ENCODE data around the gene PIEZO2. TPM values are rescaled to one million over a fixed set of nuclear protein-coding genes. Genes with fewer than 3 reads are reported as not detected.

The PIEZO2 gene
- total and polyA plus RNA-seq, 2 experiments from 2014 or later, result 24.5 to 70.8 TPM

DNA sequence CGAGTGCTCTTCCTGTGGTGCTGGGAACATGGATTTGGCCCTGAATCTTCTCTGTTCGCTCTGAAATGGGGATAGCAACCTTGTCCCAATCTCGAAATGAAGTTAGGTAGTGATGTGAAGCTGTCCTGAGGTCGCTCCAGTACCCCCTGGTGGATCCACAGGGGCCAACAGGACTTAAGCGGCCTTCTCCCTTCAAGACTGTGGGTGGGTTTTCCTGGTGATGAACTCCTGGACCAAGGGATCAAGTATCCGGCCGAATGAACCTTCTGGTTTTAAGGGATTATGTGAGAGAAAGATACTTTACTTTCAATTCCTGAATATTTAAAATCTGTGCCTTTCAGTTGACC is 467.0 kb downstream of the PIEZO2 start:
- no peaks in the 10 kb centered on the region for H3K79me2 ChIP-seq
- H3K27ac ChIP-seq, result no peak overlapping the region
- H2AFZ ChIP-seq, result no peak overlapping the region
- TF ChIP-seq EZH2phosphoT487 (IDR thresholded peaks at IDR 0.05; ENCODE audit: low read depth, severe bottlenecking, unreplicated experiment) (no peak), EZH2 (IDR thresholded peaks at IDR 0.05; ENCODE audit: borderline replicate concordance) (no peak)
- TF ChIP-seq, protein P1, sequence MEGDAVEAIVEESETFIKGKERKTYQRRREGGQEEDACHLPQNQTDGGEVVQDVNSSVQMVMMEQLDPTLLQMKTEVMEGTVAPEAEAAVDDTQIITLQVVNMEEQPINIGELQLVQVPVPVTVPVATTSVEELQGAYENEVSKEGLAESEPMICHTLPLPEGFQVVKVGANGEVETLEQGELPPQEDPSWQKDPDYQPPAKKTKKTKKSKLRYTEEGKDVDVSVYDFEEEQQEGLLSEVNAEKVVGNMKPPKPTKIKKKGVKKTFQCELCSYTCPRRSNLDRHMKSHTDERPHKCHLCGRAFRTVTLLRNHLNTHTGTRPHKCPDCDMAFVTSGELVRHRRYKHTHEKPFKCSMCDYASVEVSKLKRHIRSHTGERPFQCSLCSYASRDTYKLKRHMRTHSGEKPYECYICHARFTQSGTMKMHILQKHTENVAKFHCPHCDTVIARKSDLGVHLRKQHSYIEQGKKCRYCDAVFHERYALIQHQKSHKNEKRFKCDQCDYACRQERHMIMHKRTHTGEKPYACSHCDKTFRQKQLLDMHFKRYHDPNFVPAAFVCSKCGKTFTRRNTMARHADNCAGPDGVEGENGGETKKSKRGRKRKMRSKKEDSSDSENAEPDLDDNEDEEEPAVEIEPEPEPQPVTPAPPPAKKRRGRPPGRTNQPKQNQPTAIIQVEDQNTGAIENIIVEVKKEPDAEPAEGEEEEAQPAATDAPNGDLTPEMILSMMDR (IDR thresholded peaks at IDR 0.05; ENCODE audit: poor library complexity), result no peak
- no peaks in the 10 kb centered on the region for H3K9me2 ChIP-seq (replicated peaks; ENCODE audit: insufficient read depth)
- H3K4me1 ChIP-seq (ENCODE audit: insufficient read depth), result no peaks in the 10 kb centered on the region
- no peak overlapping the region for H3K4me3 ChIP-seq
- no peak overlapping the region for H3K4me2 ChIP-seq
- WGBS (ENCODE audit: low lambda C conversion rate, missing lambda C conversion rate), result 92% methylated on average over 7 of the region's 7 CpGs
- no peaks in the 10 kb centered on the region for H3K9me3 ChIP-seq (ENCODE audit: low read depth)
- no peak for DNase-seq (ENCODE audit: low spot score)
- no peaks in the 10 kb centered on the region for H3K36me3 ChIP-seq (replicated peaks; ENCODE audit: insufficient read depth, low read depth)
- H3K27me3 ChIP-seq, result no peaks in the 10 kb centered on the region
- H4K20me1 ChIP-seq (ENCODE audit: insufficient read depth, poor library complexity, severe bottlenecking), result no peaks in the 10 kb centered on the region

DNA sequence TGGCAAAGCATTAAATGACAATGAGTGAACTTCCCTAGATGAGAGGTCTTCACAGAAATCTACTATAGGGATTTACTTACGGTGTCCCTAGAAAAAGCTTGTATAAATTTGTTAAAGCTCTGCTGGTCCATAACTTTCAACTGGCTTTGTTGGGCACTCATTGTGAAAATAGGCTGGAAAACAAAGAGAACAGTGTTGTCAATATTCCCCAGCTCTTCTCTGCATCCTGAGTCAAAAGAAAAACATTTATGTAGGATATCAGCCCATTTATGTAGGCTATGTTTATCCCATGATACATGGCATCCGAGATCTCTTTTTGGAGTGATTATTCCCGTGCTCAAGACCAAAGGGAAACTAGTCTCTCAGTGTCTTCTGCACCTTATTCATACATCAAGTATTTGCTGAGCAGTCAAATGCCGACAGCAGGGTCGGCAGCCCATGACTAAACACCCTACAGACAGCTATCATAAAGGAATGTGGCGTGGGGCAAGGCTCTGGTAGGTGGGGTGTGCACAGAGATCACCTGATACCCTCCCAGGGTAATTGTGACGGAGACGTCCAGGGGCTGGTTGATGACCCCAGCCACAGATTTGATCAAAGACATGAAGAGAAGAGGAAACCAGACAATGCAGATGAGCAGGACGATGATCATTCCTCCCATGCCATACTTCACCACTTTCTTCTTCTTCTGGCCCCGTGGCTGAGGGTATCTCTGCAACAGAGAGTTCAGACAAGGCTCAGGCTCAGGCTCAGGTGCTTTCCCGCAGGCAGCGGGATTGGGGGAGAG is 467.6 kb downstream of the PIEZO2 start:
- no peaks in the 10 kb centered on the region for H3K36me3 ChIP-seq (replicated peaks; ENCODE audit: insufficient read depth, low read depth)
- no peaks in the 10 kb centered on the region for H3K79me2 ChIP-seq
- 85% methylated on average over 12 of the region's 12 CpGs for WGBS (ENCODE audit: low lambda C conversion rate, missing lambda C conversion rate)
- no peak overlapping the region for H3K4me3 ChIP-seq
- no peaks in the 10 kb centered on the region for H3K27me3 ChIP-seq
- no peak overlapping the region for H3K4me2 ChIP-seq
- no peaks in the 10 kb centered on the region for H3K9me3 ChIP-seq (ENCODE audit: low read depth)
- H3K4me1 ChIP-seq (ENCODE audit: insufficient read depth), result no peaks in the 10 kb centered on the region
- DNase-seq (ENCODE audit: low spot score), result no peak
- no peaks in the 10 kb centered on the region for H4K20me1 ChIP-seq (ENCODE audit: insufficient read depth, poor library complexity, severe bottlenecking)
- TF ChIP-seq, protein P1 (IDR thresholded peaks at IDR 0.05; ENCODE audit: poor library complexity), result no peak
- no peak for TF ChIP-seq EZH2phosphoT487 (IDR thresholded peaks at IDR 0.05; ENCODE audit: low read depth, severe bottlenecking, unreplicated experiment)
- no peak for TF ChIP-seq EZH2 (IDR thresholded peaks at IDR 0.05; ENCODE audit: borderline replicate concordance)
- no peaks in the 10 kb centered on the region for H3K9me2 ChIP-seq (replicated peaks; ENCODE audit: insufficient read depth)
- H2AFZ ChIP-seq, result no peak overlapping the region
- no peak overlapping the region for H3K27ac ChIP-seq

GRCh38 chr18:10680271-10680596 is 469.1 kb downstream of the PIEZO2 start:
- H2AFZ ChIP-seq, result no peak overlapping the region
- no peaks in the 10 kb centered on the region for H3K9me2 ChIP-seq (replicated peaks; ENCODE audit: insufficient read depth)
- no peaks in the 10 kb centered on the region for H3K27me3 ChIP-seq
- no peak overlapping the region for H3K4me2 ChIP-seq
- H3K9me3 ChIP-seq (ENCODE audit: low read depth), result no peaks in the 10 kb centered on the region
- no peaks in the 10 kb centered on the region for H3K79me2 ChIP-seq
- no peaks in the 10 kb centered on the region for H3K4me1 ChIP-seq (ENCODE audit: insufficient read depth)
- no peaks in the 10 kb centered on the region for H4K20me1 ChIP-seq (ENCODE audit: insufficient read depth, poor library complexity, severe bottlenecking)
- DNase-seq (ENCODE audit: low spot score), result no peak
- H3K36me3 ChIP-seq (replicated peaks; ENCODE audit: insufficient read depth, low read depth), result no peaks in the 10 kb centered on the region
- no peak overlapping the region for H3K4me3 ChIP-seq
- TF ChIP-seq EZH2 (IDR thresholded peaks at IDR 0.05; ENCODE audit: borderline replicate concordance) (no peak), EZH2phosphoT487 (IDR thresholded peaks at IDR 0.05; ENCODE audit: low read depth, severe bottlenecking, unreplicated experiment) (no peak)
- TF ChIP-seq, protein P1 (IDR thresholded peaks at IDR 0.05; ENCODE audit: poor library complexity), result no peak
- no peak overlapping the region for H3K27ac ChIP-seq

Data from hepatocyte (in vitro differentiated cells).